ENCODE measurements around the gene TTC24.
"Not testable (repeated sequence)": the region's sequence is repeated elsewhere in the genome, so short reads cannot be mapped to it uniquely, and the experiment has no call there.

The TTC24 gene

DNA sequence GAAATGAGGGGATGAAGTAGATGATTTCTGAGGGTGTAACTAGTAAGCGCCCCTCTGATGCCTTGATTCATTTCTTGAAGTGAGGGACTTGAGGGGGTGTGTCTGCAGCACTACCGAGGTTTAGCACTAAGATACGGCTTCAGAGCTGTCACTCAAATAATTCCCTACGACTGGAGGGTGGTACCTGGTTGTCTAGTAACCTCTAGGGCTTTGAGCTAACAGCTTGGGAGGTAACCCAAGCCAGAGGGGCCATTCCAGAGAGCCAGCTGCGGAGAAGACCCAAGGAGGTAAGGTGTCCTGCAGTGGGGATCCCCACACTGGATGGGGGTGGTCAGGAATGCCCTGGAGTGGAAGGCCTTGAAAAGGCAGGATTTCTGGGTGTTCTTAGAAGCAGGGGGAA is at the start of gene TTC24:
TSS of gene TTC24 (plus strand) at position 252 of the 400 bp plus-strand sequence. CDS start 1,642 bp downstream, outside the sequence.
- FAIRE-seq, result no peak

DNA sequence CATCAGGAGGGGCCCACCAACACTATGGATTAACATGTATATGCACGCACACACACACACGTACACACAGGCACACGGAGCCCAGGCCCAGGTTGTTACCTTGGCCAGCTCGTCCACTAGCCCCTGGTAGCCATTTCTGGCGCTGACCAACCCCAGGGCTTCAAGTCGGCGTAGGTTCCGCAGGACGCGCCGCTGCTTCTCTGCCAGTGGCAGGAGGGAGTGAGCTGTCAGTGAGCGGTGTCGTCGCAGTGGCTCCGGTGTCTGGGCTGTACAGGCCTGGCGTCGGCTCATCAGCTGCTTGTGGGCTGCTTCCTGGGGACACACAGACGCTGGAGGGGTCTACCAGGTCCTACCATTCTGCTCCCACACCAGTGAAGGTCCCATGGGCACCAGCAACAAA is 49.5 kb upstream of the TTC24 start:
- FAIRE-seq, result no peak

DNA sequence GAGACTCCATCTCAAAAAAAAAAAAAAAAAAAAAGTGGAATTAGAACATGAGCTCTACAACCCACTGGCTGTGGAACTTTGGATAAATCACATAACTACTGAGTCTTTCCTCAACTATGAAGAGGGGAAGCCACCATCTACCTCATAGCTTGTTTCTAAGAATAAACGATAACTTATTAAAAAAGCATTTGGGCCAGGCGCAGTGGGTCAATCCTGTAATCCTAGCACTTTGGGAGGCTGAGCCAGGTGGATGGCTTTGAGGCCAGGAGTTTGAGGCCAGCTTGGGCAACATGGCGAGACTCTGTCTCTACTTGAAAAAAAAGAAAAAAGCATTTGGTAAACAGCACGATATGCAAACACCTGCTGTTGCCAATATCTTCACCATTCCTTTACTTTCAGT is 47.1 kb upstream of the TTC24 start:
- FAIRE-seq, result no peak

DNA sequence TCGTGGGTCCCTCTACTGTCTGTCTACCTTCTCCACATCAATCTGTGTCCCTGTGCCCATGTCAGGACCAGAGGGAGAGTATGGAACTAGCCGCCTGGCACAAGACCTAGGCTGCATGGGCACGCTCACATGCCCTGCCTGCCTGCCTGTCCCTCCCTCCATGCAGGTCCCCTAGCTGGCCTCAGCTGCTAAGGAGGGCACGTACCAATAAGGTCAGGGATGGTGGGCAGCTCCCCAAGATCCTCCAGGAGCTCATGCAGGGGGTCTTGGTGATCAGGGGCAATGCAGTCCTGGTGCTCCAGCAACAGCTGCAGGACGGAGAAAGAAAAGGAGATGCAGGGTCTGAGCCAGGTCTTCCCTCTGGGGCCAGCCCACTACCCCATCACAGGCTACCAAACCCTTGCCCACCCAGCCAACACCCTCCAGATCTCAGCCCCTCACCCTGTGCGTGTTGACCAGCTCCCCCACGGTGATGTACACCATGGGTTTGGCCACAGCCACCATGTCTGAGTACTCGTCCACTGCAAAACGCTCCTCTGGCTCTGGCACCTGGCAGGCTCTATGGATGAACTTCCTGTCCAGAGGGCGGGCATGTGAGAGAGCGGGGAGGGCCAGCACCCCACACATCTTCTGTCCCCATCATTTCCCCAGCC is 45.8 kb upstream of the TTC24 start:
- FAIRE-seq, result no peak

DNA sequence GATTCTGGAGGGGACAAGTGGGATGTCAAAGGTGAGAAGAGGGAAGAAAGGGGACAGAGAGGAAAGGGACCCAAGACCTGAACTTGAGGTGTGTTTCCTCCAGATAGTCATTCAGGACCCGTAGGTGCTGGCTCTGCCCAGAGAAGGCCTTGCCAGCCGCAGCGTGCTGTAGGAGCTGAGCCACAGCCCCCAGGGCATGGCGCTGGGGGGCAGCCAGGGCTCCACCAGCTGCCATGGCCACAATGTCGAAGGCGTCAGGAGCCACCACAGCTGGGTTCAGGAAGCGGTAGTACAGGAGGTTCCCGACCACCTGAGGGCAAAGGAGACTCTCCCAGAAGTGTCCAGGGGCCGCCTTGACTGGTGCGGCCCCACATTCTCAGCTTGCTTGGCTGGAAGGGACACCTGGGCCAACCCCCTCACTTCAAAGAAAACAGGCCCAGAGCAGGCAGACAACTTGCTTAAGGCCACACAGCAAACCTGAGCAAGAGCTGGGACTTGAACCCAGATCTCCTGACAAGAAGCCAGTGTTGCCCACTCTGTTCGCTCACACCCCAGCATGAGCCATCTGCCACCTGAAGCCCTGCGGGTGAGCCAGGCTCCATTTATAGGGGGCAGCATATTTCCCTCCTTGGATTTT is 45.0 kb upstream of the TTC24 start:
- no peak for FAIRE-seq

DNA sequence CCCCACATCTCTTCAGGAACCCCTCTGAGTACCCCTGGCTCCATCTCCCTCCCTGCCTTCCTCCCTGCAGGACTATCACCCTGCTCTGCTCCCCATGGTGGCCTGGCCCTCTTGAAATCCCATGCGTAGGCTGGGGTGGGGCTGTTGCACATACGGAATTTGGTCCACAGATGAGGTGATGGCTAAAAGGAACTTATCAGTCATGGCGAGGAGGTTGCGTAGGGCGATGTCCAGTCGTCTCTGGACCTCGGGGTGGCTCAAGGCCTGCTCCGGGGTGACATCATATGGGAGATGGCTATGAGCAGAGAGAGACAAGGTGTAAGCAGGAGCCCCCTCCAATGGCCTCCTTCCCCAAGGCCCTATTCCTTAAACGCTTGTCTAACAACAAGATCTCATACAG is 42.5 kb upstream of the TTC24 start:
- no peak for FAIRE-seq

DNA sequence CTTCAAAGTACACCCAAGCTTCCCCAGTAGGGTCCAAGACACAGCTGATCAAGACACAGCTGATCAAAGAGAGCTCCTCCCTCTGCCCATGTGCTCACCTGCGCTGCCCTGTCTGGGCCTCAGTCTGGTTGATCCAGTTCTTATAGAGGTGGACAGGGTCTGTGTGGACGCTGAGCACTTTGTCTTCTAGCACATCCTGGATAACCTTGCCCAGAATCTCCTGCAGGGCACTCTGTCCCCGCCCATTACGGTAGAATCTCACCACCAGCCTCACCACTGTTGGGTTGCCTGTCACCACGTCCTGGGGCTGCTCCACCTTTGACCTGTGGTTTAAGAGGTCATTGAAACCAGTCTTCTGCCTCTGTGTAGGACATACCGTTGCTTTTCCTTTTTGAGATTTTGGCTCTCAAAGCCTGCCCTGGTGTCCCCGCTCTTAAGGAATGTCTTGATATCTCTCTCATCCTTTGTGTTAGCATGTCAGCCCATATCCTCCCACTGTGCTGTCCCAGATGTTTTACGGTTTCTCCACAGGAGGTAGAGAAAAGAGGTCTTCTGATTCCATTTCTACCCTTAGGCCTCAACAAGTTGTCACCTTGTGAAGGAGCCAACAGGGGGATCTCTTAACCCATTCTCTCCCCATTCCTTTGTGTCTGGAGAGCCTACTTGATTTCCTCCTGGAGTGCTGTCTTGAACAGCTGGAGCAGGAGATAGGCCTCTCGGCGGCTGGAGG is 40.6 kb upstream of the TTC24 start:
- FAIRE-seq, result no peak

DNA sequence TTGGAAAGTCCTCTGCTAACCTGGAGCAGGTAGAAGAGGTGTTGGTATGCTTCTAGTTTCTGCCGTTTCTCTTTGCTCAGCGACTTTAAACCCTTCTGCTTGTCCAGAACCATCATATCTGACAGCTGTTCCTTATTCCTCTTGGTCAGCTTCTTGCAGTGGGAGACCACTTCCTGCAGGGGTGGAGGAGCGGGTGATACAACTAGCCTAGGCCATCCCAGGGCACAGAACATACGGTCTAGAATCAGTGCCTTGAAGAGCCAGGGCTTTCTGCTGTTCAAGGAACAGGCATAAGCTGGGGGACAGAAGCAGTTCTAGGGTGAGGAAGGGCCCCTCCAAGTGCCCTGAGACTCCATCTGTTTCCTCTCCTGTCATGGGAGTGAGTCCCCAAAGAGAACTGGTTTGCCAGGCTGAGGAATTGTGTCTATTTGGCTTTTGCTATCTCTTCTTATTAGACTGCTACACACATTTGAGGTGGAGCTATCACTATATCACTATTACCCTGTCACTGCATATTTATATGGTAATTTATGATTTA is 39.6 kb upstream of the TTC24 start:
- no peak for FAIRE-seq

DNA sequence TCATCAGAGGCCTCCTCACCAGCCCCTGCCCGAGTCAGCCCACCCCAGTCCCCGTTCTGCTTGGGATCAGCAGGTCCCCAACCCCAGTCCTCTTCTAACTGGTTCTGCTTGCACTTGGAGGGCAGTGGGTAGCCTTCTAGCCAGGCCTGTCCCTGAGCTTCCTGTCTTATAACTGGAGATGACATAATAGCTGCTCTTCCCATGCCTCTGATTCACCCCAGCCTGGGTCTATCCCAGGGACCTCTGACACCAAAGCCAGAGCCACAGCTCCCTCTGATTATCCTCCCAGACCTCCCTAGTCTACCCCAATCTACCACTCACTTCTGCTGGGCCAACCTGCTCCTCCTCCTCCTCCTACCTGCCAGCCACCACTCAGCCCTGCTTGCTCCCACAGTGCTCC is 38.6 kb upstream of the TTC24 start:
- no peak for FAIRE-seq

DNA sequence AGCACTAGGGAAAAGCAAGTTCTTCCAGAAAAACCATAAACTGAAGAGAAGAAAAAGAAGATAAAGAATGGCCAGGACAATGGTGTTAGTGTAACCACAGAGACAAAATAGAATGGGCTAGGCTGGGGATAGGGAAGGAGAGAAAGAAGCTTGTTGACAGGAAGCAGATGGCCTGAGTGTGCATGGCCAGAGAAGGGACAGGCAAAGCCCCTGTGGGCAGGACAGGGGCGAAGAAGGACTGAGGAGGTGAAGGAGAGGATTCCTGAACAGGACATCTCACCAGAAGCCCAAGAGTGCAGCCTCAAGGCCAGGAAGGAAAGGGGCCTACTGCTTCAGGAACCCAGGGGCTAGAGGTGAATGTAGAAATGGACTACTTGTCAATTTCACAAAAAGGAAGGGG is 36.5 kb upstream of the TTC24 start:
- FAIRE-seq, result no peak

DNA sequence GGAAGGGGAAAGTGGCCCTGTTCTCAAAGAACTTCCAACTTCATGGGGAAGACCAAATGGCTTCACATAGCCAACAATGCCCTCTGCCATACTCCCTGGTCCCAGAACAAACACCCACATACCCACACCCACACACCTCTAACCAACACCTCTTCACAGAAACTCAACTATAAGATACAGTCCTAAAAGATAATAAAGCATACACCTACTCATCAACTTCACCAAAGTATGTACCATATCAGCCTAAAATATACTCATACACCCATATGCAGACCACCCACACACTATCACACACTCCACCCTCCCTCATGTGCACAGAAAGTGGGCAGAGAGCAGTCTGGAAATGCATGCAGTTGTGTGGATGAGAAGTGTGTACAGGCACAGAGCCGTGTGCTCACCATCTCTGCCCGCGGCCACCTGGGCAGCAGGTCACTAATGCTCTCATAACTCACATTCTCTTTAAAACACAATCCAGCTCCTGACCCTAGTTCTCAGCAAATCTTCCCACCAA is 34.9 kb upstream of the TTC24 start:
- FAIRE-seq, result no peak

DNA sequence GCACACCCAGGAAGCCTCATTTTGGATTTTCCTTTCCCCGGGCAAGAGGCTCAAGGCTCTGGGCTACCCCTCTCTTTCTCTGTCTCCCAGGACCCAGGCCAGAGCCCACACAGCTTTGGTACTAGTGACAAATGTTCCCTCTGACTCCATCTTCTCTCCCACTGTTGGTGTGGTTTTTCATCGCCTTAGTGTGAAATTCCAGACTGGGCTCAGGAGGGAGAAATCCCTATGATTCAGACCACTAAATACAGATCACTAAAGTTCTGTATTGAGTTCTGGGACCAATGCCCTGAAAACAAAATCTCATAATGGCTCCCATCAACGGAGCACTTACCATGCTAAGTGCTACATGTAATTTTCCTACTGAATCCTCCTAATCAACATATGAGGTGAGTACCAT is 33.3 kb upstream of the TTC24 start:
- no peak for FAIRE-seq

DNA sequence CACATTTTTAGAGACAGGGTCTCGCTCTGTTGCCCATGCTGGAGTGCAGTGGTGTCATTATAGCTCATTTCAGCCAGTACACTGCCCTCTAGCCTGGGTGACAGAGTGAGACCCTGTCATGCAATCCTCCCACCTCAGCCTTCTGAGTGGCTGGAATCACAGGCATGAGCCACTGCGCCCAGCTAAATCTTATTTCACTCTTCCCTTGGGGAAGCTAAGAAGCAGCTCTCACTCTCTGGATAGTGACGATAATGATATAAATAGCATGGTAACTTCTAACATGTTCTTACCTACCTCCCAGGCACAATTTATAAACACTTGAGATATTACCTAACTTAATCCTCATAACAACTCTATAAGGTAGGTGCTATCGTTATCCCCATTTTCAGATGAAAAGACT is 32.1 kb upstream of the TTC24 start:
- FAIRE-seq, result no peak

DNA sequence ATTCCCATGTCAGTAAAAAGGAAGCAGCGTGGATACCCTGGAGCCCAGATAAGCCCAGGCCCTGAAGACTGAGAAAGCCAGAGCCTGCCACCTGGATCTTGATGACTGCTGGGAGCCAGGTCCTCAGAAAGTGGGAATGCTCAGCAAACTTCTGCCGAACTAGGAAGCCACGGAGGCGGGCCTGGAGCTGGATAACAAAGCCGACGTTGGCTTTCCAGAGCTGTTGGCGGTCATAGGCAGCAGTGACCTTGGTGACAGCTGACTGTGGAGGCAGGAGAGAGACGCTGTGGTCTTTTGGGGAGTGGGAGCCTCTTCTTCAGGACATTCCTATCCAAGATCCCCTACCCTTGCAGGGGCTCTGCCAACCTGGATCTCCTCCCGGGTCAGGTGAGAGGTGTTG is 31.5 kb upstream of the TTC24 start:
- FAIRE-seq, result no peak

DNA sequence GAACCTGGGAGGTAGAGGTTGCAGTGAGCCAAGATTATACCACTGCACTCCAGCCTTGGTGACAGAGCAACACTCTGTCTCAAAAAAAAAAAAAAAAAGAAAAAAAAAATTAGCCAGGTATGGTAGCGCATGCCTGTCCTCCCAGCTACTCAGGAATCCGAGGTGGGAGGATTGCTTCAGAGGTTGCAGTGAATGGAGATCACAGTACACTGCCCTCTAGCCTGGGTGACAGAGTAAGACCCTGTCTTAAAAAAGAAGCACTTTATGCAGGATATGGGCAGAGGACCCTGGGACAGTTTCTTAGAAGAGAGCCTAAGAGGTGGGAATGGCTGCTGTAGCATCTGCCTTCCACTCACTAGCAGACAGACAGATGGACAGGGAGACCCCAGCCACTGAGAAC is 30.1 kb upstream of the TTC24 start:
- FAIRE-seq, result no peak

DNA sequence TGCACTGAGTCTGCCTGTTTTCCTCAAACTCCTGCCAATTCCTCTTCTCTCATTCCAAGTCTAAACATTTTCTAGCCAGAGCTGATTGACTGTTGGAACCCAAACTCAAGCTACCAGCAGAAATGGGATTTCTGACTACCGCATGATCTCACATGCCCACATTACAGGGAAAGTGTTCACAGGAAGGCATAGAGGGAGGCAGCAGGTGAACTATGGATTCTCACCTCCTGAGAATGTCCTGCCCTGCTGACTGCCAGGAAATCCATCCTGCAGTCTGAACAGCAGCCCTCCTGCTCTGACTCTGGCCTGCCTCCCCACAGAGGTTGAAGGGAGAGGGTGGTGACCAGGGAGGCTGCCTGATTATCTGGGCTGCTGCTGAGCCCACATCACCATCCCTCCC is 29.7 kb upstream of the TTC24 start:
- FAIRE-seq, result no peak

DNA sequence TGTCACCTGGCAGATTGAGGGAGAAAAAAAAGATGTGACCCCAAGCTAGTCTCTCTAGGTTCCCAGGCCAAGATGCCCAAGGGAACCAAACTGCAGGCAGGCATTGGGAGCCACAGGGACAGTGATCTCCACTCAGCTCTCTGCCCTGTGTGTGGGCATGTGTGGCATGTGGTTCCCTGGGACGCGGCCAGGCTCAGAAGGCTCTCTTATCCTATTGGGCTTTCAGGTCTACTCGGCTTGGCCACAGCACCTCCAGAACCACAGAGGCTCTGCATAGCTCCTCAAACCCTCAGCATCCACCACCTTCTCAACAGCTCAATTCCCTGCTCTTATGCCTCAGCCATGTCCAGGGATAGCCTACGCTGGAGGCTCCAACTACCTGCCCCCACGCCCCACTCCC is 29.2 kb upstream of the TTC24 start:
- FAIRE-seq, result no peak

DNA sequence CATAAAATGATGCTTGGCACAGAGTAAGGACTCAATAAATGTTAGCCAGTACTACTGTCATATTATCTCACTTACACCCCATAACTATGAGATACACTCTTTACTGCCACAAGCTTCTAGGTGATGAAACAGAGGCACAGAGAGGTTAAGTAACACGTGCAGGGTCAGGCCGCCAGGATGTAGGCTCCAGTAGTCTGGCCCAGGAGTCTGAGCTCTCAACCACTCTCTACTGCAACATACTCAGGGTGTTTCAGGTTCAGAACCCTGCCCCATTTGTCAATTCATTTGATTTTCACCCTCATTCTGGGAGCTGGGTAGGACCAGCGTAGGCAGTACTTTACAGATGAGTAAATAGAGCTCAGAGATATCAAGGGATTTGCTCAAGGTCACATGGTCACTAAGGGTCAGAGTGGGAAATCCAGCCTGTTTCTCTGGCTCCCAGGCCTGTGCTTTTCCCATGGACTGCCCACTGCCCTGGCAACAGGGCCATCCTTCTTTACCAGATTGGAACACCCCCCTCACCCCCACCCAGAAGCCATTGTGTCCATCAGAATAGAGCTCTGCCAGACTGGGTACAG is 28.4 kb upstream of the TTC24 start:
- no peak for FAIRE-seq

DNA sequence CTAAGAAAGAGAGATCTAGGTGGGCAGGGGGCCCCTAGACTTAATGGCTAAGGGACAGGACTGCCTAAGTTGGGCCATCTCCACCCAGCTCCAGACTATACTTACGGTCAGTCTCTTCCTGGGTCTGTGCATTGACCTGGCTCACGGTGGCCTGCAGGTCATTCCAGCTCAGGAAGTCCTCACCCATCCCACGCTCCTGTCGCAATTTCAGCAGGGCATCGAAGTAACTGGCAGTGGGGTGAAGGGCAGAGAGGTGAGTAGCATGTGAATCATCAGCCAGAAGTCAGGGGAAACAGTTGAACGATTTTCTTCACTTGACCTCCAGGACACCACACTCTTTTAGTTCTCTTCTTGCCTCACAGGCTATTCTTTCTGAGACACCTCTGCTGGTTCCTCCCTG is 27.7 kb upstream of the TTC24 start:
- FAIRE-seq, result no peak

DNA sequence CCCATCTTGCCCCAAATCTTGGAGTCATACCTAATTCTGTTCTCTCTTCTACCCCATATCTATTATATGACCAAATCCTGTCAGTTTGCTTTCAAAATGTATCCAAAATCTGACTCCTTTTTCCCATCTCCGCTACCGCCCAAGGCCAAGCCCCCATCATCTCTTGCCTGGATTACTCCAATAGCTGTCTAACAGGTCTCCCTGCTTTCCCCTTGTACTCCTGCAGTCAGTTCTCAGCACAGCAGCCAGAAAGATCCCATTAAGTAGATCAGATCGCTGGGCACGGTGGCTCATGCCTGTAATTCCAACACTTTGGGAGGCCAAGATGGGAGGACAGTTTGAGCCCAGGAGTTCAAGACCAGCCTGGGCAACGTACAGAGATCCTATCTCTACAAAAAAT is 27.0 kb upstream of the TTC24 start:
- no peak for FAIRE-seq

DNA sequence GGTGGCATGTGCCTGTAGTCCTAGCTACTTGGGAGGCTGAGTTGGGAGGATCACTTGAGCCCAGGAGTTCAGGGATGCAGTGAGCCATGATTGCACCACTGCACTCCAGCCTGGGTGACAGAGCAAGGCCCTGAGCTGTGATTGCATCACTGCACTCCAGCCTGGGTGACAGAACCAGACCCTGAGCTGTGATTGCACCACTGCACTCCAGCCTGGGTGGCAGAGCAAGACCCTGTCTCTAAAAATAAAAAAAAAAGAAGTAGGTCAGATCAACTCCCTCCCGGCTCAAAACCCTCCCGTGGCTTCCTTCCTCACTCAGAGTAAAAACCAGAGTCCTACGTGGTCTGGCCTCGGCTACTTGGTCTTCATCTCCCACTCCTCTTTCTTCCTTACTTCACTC is 26.6 kb upstream of the TTC24 start:
- FAIRE-seq, result not testable (repeated sequence)

DNA sequence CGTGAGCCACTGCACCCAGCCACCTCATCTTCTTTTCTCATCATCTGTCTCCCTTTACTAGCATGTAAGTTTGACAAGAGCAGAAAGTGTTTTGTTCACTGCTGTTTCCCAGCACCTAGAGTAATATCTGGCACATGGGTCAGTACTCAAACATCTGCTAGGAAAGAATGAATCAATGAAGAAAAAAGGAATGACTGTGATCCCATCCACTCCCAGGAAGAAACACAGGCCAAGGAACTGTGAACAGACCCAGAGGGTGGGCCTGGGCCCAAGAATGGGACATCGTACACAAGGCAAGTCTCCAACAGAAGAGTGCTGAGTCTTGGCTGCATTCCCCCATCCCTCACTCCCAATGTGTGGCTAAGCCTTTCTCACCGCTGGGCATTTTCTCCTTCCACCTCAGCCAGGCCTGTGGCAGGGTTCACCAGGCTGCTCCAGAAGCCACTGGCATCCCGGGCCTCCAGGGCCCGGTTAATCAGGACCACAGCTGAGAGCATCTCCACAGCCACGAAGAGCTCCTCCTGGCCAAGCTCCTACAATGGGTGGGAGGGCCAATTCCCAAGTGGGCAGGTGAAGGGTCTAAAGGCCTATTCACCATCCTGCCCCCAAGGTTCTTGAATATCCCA is 25.6 kb upstream of the TTC24 start:
- FAIRE-seq, result no peak

DNA sequence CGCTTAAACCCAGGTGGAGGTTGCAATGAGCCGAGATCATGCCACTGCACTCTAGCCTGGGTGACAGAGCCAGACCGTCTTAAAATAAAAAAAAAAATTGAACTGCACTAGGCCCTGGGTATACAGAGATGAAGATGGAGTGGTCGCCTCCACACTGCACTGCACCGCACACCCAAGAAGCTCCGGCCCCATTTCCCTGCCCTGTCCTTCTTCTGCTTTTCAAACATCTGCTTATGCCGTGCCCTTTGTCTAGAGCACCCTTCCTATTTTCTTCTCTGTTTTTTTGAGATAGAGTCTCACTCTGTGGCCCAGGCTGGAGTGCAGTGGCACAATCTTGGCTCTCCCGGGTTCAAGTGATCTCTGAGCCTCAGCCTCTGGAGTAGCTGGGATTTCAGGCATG is 24.6 kb upstream of the TTC24 start:
- FAIRE-seq, result no peak
